RWPE2 (cell line): ENCODE data around the gene PCDH18.
A peak's percentile ranks its signal among the peaks of the same experiment; 100 is the strongest.

Source experiments
- ATAC-seq: fragments of 200-7000 bp; cut with Tn5 transposase; 3 replicates; pipeline ENCODE4 v1.9.1; 2021; ENCODE audit warnings: low read depth
- DNase-seq: peaks from one replicate; pipeline ENCODE4 v3.0.0-alpha.2; 2020; ENCODE audit warnings: low spot score
- H3K27ac ChIP-seq: fragments of 450-650 bp; 2 replicates; pipeline ENCODE4 v1.5.1; 2017; ENCODE audit warnings: mild to moderate bottlenecking; ENCODE audit not compliant: poor library complexity, severe bottlenecking
- H3K27me3 ChIP-seq: fragments of 250-450 bp; sonication (Bioruptor Pico); 2 replicates; pipeline ENCODE4 v1.5.1; 2021; ENCODE audit warnings: mild to moderate bottlenecking, moderate library complexity; ENCODE audit not compliant: insufficient read depth, poor library complexity, severe bottlenecking
- H3K36me3 ChIP-seq: fragments of 250-450 bp; sonication (Bioruptor Pico); 2 replicates; pipeline ENCODE4 v1.5.1; 2020; ENCODE audit warnings: low read depth, mild to moderate bottlenecking, moderate library complexity
- H3K4me1 ChIP-seq: fragments of 250-450 bp; sonication (Bioruptor Pico); 2 replicates; pipeline ENCODE4 v1.5.1; 2021; ENCODE audit warnings: mild to moderate bottlenecking, moderate library complexity; ENCODE audit not compliant: insufficient read depth, poor library complexity, severe bottlenecking
- H3K4me3 ChIP-seq: fragments of 250-450 bp; sonication (Bioruptor Pico); 2 replicates; pipeline ENCODE4 v1.5.1; 2021; ENCODE audit warnings: mild to moderate bottlenecking, moderate library complexity; ENCODE audit not compliant: severe bottlenecking
- H3K9me3 ChIP-seq: fragments of 250-450 bp; sonication (Bioruptor Pico); 2 replicates; pipeline ENCODE4 v1.5.1; 2021; ENCODE audit warnings: mild to moderate bottlenecking, moderate library complexity; ENCODE audit not compliant: severe bottlenecking
- CTCF ChIP-seq: fragments of 450-650 bp; IDR thresholded peaks from one replicate; pipeline ENCODE4 v1.5.1; 2017; ENCODE audit warnings: mild to moderate bottlenecking, moderate library complexity; ENCODE audit not compliant: poor library complexity, severe bottlenecking

Gene PCDH18

GRCh38 chr4:137476345-137476744 lies 55.9 kb downstream of the PCDH18 start:
- no peaks in the 10 kb centered on the region for H3K27me3 ChIP-seq
- DNase-seq (no peak), ATAC-seq (no peak)
- H3K4me1 ChIP-seq, result peaks cover 7% of the 10 kb centered on the region
- no peaks in the 10 kb centered on the region for H3K36me3 ChIP-seq
- TF ChIP-seq CTCF, result no peak
- H3K4me3 ChIP-seq, result no peak overlapping the region
- H3K9me3 ChIP-seq, result no peaks in the 10 kb centered on the region
- H3K27ac ChIP-seq, result no peak overlapping the region

- Histone ChIP-seq H3K4me3 (no peak overlapping the region), H3K4me1 (peaks cover 8% of the 10 kb centered on the region), H3K9me3 (no peaks in the 10 kb centered on the region), H3K27ac (no peak overlapping the region), H3K27me3 (no peaks in the 10 kb centered on the region), H3K36me3 (no peaks in the 10 kb centered on the region)
- ATAC-seq, result no peak
- no peak for TF ChIP-seq CTCF
- no peak for DNase-seq
Measured at GRCh38 chr4:137474711-137475301, 57.5 kb downstream of the PCDH18 start.

GRCh38 chr4:137471895-137472294 lies 60.4 kb downstream of the PCDH18 start:
- ATAC-seq (peak; percentile 86), DNase-seq (no peak)
- no peaks in the 10 kb centered on the region for H3K36me3 ChIP-seq
- no peak overlapping the region for H3K27ac ChIP-seq
- H3K27me3 ChIP-seq, result no peaks in the 10 kb centered on the region
- peaks cover 8% of the 10 kb centered on the region for H3K4me1 ChIP-seq
- no peak for TF ChIP-seq CTCF
- no peak overlapping the region for H3K4me3 ChIP-seq
- no peaks in the 10 kb centered on the region for H3K9me3 ChIP-seq

- no peak overlapping the region for H3K27ac ChIP-seq
- H3K9me3 ChIP-seq, result no peaks in the 10 kb centered on the region
- no peaks in the 10 kb centered on the region for H3K36me3 ChIP-seq
- H3K4me1 ChIP-seq, result peaks cover 8% of the 10 kb centered on the region
- ATAC-seq (peak; percentile 49; the same call in 1 of the 3 replicates), DNase-seq (no peak)
- no peaks in the 10 kb centered on the region for H3K27me3 ChIP-seq
- TF ChIP-seq CTCF, result no peak
- H3K4me3 ChIP-seq, result no peak overlapping the region
Measured at GRCh38 chr4:137471461-137471860, 60.8 kb downstream of the PCDH18 start.

DNA sequence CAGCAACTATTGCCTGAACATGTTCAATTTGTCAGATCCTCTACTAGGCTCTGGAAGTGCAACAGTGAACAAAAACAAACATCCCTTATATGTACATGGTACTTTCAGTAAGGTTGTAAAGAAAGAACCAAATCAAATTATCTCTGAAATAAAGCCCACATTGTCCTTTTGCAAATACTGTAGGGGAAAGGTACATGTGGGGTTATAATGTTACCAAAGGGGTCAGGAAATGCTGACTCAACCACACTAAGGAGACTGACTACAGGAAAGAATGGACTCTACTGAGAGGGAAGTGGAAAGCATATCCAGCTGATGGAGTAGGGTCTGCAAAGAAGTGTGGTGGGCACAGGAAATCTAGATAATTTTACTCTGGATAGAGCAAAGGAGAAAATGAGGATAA lies 61.5 kb downstream of the PCDH18 start:
- no peak overlapping the region for H3K4me3 ChIP-seq
- no peak for DNase-seq
- H3K27ac ChIP-seq, result no peak overlapping the region
- no peaks in the 10 kb centered on the region for H3K27me3 ChIP-seq
- no peak for ATAC-seq
- H3K4me1 ChIP-seq, result peaks cover 8% of the 10 kb centered on the region
- no peaks in the 10 kb centered on the region for H3K36me3 ChIP-seq
- no peak for TF ChIP-seq CTCF
- no peaks in the 10 kb centered on the region for H3K9me3 ChIP-seq
